Activated T-helper 9 cell treated with anti-CD3 and anti-CD28 coated beads, Interleukin-2, amount 50 U/mL, for 16 hours (primary cell): ENCODE measurements around the gene NABP2.

ENCODE experiments used
- DNase-seq: peaks from one replicate; pipeline ENCODE4 v3.0.0-alpha.2; 2020; ENCODE audit warnings: low read depth

The NABP2 gene

DNA sequence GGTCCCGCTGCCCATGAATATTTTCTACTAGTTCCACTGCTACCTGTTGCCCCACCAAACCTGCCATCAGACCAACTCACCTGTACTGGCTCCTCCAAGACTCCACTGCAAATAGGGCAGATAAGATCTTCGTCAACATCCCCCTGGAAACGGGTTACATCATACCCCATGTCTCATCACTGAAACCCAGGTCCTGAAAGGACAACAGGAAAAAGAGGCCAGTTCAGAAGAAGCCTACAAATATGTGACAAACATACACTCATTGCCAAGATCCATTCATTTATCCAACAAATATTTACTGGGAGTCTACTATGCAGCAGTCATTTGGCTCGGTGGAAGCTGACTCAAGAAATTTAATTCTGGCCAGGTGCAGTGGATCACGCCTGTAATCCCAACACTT lies 10.3 kb upstream of the NABP2 start:
- DNase-seq, result no peak

GRCh38 chr12:56216461-56216860 lies 7.7 kb upstream of the NABP2 start:
- no peak for DNase-seq

GRCh38 chr12:56219840-56220239 lies 4.3 kb upstream of the NABP2 start:
- DNase-seq, result no peak

- DNase-seq, result no peak
Observed at GRCh38 chr12:56220611-56221231, 3.4 kb upstream of the NABP2 start.

DNA sequence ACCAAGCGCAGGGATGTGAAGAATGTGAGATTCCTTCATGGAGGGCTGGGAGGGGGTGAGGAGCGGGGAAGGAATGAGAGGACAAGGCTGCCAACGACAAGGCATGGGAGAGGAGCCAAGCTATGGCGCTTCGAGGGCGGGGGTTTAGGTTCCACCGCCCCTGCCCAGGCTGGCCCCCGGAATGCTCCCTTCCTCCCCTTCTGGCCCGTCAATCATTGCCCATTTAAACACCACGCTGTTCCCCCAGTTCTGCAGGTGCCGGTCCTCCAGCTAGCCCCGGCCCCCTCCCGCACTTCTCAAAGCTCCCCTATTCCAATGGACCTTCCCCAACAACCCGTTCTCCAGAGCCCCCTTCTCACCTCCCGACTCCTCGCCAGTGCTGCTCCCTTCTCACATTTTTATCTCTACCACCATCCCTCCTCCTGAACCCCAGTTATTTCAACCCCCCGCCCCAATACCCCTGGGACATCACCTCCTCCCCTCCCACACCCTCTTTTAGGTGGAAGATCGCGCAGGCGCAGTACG lies 2.8 kb upstream of the NABP2 start:
- no peak for DNase-seq

DNA sequence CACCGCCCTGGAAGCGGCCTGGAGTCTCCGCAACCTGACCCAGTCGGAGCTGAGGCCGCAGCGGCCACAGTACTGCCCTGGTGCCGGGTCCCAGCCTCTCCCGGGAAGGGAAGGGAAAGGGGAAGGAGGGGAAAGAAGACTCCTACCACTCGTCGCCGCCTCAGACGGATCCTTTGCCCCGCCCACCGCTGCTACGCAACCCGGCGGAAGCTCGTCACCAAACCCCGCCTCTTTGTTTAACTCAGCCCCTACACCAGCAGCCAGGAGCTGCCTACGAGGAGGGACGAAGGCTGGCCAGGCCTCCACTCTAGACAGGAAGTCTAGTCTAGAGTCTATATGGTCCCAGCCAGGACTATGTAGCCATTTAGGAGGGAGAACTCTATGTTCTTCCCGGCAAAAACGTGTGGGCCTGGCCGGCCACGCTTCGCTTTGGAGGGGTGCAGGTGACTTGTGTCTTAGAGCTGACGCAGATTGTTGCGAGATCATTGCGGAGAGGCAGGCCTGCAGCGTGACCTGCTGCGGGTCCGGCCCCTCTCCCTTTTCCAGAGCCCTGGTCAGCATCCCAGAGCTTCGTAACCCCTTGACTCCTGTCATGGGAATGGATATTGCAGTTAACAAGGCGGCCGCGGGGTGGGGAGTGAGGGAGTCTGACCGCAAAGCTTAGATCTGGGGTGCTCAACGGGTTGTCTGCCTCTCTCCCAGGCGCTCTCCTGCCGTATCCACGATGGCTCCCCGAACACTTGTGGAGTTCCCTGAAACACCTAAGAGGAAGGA lies 2.2 kb upstream of the NABP2 start, which contains the start of gene RNF41:
RNF41 (minus strand) TSS at position 166 of the 774 bp plus-strand sequence. CDS start 7,875 bp downstream, outside the sequence.
- DNase-seq, result peak; percentile 84

- DNase-seq, result no peak
Observed at GRCh38 chr12:56222531-56222895, 1.6 kb upstream of the NABP2 start.

DNA sequence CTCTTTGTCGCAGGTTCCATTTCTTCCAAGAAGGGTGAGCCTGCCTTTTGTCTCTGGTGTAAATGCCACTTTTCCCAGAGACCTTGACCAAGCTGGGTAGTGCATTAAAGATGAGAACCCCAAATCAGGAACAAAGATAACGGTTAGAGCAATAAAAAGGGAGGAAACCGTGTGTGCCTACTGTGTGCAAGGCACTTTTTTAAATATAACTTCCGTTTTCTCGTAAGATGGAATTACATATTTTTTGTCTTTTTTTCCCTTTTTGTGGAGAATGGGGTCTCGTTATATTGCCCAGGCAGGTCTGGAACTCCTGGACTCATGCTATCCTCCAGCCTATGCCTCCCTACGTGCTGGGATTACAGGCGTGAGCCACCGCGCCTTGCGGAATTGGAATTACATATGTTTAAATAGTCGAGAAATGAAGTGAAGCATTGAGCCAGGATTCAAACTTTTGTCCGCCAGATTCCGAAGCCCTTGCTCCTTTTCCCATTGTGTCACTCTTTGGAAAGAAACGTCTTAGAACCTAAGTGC lies 506 bp upstream of the NABP2 start:
- DNase-seq, result no peak

- no peak for DNase-seq
Observed at GRCh38 chr12:56224954-56225353, 812 bp downstream of the NABP2 start.

- DNase-seq, result no peak
Observed at GRCh38 chr12:56229082-56229481, 4.9 kb downstream of the NABP2 start.

- no peak for DNase-seq
Observed at GRCh38 chr12:56229916-56230431, 5.8 kb downstream of the NABP2 start, which contains the start of gene SLC39A5. Gene SLC39A5 (plus strand): TSS chr12:56230051. CDS start chr12:56231275, 1,224 bp downstream.

GRCh38 chr12:56230432-56231183 lies 6.5 kb downstream of the NABP2 start:
- no peak for DNase-seq

GRCh38 chr12:56231184-56231582 lies 7.0 kb downstream of the NABP2 start:
- DNase-seq, result no peak

DNA sequence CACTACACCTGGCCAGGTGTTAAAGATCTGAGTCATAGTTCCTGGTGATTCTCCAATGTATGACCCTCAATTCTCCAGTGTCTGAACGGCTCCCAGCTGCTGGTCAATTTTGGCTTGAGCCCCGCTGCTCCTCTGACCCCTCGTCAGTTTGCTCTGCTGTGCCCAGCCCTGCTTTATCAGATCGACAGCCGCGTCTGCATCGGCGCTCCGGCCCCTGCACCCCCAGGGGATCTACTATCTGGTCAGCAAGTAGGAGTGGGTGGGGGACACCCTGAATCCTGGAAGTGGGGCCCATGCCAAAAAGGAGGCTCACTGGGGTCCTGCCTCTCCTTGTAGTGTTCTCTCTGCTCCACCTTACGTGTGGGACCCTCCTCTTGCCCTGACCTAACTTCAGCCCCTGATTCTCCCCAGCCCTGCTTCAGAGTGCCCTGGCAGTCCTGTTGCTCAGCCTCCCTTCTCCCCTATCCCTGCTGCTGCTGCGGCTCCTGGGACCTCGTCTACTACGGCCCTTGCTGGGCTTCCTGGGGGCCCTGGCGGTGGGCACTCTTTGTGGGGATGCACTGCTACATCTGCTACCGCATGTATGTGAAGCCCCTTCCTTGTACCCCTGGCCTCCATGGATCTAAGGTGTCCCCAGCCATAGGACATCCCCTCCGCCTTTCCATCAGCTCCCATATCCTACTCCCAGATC lies 10.7 kb downstream of the NABP2 start:
- no peak for DNase-seq

GRCh38 chr12:56236091-56236490 lies 11.9 kb downstream of the NABP2 start:
- no peak for DNase-seq

DNA sequence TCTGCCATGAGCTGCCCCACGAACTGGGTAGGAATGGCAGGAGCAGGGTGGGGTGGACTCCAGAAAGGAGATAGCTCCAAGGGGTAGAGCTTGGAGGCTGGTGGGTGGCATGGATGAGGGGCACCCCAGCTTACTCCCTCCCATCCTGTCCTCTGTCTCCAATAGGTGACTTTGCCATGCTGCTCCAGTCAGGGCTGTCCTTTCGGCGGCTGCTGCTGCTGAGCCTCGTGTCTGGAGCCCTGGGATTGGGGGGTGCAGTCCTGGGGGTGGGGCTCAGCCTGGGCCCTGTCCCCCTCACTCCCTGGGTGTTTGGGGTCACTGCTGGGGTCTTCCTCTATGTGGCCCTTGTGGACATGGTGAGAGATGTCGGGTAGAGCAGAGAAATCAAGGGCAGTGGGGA lies 12.8 kb downstream of the NABP2 start:
- DNase-seq, result no peak

DNA sequence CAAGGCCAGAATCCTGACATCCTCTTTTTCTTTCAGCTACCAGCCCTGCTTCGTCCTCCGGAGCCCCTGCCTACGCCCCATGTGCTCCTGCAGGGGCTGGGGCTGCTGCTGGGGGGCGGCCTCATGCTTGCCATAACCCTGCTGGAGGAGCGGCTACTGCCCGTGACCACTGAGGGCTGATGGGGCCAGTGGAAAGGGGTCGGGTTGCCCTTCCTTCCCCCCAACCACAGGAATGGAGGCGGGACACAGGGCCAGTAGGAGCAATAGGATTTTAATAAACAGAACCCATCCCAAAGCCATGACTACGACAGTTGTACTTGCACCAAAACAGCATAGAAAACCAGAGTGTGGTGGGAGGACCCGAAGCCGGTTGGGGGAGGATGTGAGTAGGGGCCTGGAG lies 13.4 kb downstream of the NABP2 start:
- DNase-seq, result no peak

- DNase-seq, result no peak
Observed at GRCh38 chr12:56241424-56242303, 17.5 kb downstream of the NABP2 start.

DNA sequence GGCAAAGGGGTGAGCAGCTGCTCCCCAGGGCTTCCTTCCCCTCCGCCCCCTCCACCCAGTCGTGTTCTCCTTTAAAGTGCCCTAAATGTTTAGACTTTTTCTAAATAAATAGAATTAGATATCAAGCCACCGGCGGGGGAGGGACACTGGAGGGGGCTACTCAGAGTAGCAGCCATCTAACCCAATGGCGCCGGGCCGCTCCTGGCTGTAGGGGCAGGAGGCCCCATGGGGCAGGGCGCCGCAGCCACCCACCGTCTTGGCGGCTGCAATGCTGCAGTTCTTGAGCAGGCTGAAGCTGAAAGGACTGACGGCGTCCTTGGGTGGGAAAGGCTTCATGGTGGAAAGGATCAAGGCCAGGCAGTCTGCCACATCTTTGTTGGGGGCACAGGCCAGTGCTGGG lies 18.8 kb downstream of the NABP2 start:
- DNase-seq, result no peak

DNA sequence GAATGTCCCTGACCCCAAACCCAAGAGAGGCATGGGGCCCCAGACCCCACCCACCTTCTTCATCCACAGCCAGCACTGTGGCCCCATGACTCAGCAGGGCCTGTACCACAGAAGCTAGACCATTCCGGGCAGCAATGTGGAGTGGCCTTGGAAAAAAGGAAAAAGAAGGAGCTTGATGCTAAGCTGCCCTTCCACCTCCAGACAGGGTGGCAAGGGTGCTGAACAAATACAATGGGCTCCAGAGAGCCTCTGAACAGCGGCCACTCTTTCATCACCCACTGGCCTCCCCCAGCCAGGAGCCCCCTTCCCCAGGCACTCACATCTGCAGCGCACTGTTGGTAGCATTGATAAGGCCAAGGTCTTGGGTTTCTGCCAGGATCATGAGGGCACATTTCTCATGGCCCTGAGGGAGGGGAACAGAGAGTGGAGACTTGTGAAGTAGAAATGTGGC lies 19.6 kb downstream of the NABP2 start:
- DNase-seq, result no peak
